Uterus (tissue), 4 donors: ENCODE results near the gene SH3RF3. TPM values are rescaled to one million over a fixed set of nuclear protein-coding genes. Genes with fewer than 3 reads are reported as not detected.

Experiments used
- DNase-seq, 2 donors: peaks; one replicate each; pipeline ENCODE4 v3.0.0-alpha.2; 2019 to 2020
- H3K27ac ChIP-seq, 2 donors: fragments of 200-600 bp; sonication (generic); 1 replicate in 1 of 2; 2 replicates in 1 of 2; pipeline ENCODE4 v1.5.1; 2016 to 2018
- H3K27me3 ChIP-seq, 2 donors: fragments of 200-600 bp; sonication (generic); one replicate each; pipeline ENCODE4 v1.5.1; 2018 to 2019; ENCODE audit warnings: control low read depth in 1 of 2
- H3K36me3 ChIP-seq, 2 donors: fragments of 200-600 bp; sonication (generic); one replicate each; pipeline ENCODE4 v1.5.1; 2019; ENCODE audit warnings: control low read depth in 1 of 2
- H3K4me1 ChIP-seq, 2 donors: fragments of 200-600 bp; sonication (generic); one replicate each; pipeline ENCODE4 v1.5.1; 2018 to 2019; ENCODE audit warnings: control low read depth in 1 of 2
- H3K4me3 ChIP-seq, 2 donors: fragments of 200-600 bp; sonication (generic); 1 replicate in 1 of 2; 2 replicates in 1 of 2; pipeline ENCODE4 v1.5.1; 2018 to 2019; ENCODE audit warnings: mild to moderate bottlenecking in 1 of 2
- H3K9me3 ChIP-seq, 2 donors: fragments of 200-600 bp; sonication (generic); one replicate each; pipeline ENCODE4 v1.5.1; 2019; ENCODE audit warnings: control low read depth in 1 of 2
- CTCF ChIP-seq, 4 experiments: fragments of 200-600 bp in 2 of 4; fragments of 450-650 bp in 2 of 4; sonication (generic) in 2 of 4; IDR thresholded peaks; one replicate each; pipeline ENCODE4 v1.5.1; 2016 to 2019; ENCODE audit warnings: antibody characterized with exemption in 4 of 4, mild to moderate bottlenecking in 2 of 4, moderate library complexity in 1 of 4
- POLR2A ChIP-seq, 2 donors: fragments of 450-650 bp; IDR thresholded peaks; one replicate each; pipeline ENCODE4 v1.6.1; 2016; ENCODE audit warnings: antibody characterized with exemption in 2 of 2, mild to moderate bottlenecking in 1 of 2, moderate library complexity in 1 of 2
- intact Hi-C: fragments of 100-400 bp; cut with DNase I; formaldehyde crosslinking; loops from one replicate; pipeline ENCODE4 v1.15.1; 2023; ENCODE audit warnings: low total_unique reads
- total RNA-seq, 4 donors: library from RNA; depleted of rRNA in 3 of 4; stranded (reverse); fragments of >200 nt in 3 of 4; gene quantifications; one replicate each; pipeline versions ENCODE4 v1.1.0 to v1.2.4, GENCODE V29; 2014 to 2023
- donor health status: DM: yes; HTN: yes; CAD: no.

The SH3RF3 gene
- total RNA-seq, 4 donors from 2014 or later: 5.1 to 10.2 (median 8.7) TPM; not detected in 1

- no peaks in the 10 kb centered on the region for H3K36me3 ChIP-seq
- no peaks in the 10 kb centered on the region for H3K27me3 ChIP-seq
- TF ChIP-seq POLR2A (IDR thresholded peaks at IDR 0.05): no peak
- no peak overlapping the region for H3K4me3 ChIP-seq
- peak in 1 of 2 donors; percentile 3 for DNase-seq
- no peaks in the 10 kb centered on the region for H3K9me3 ChIP-seq
- no peak overlapping the region for H3K27ac ChIP-seq
- no peaks in the 10 kb centered on the region for H3K4me1 ChIP-seq
- intact Hi-C loops: no loop called here
Measured at GRCh38 chr2:109433926-109434325, 304.9 kb downstream of the SH3RF3 start.

- Histone ChIP-seq H3K27me3 (no peaks in the 10 kb centered on the region), H3K36me3 (no peaks in the 10 kb centered on the region), H3K4me1 (no peaks in the 10 kb centered on the region), H3K27ac (no peak overlapping the region), H3K4me3 (no peak overlapping the region), H3K9me3 (no peaks in the 10 kb centered on the region)
- DNase-seq: peak in 1 of 2 donors; percentile 5
- intact Hi-C loops: no loop called here
- TF ChIP-seq POLR2A (IDR thresholded peaks at IDR 0.05): no peak
- no peak for TF ChIP-seq CTCF (IDR thresholded peaks at IDR 0.05)
Measured at GRCh38 chr2:109434351-109434750, 305.3 kb downstream of the SH3RF3 start.

- Histone ChIP-seq H3K27me3 (no peaks in the 10 kb centered on the region), H3K9me3 (no peaks in the 10 kb centered on the region), H3K4me3 (no peak overlapping the region), H3K27ac (peak overlapping the region in 1 of 2 donors; percentile 59), H3K36me3 (no peaks in the 10 kb centered on the region), H3K4me1 (no peaks in the 10 kb centered on the region)
- intact Hi-C loops: no loop called here
- TF ChIP-seq CTCF (IDR thresholded peaks at IDR 0.05) (no peak), POLR2A (IDR thresholded peaks at IDR 0.05) (no peak)
- DNase-seq: no peak
Measured at GRCh38 chr2:109435066-109435690, 306.2 kb downstream of the SH3RF3 start.

- intact Hi-C loops: no loop called here
- TF ChIP-seq CTCF (IDR thresholded peaks at IDR 0.05) (no peak), POLR2A (IDR thresholded peaks at IDR 0.05) (no peak)
- H3K4me3 ChIP-seq: no peak overlapping the region
- H3K27ac ChIP-seq: peak overlapping the region in 1 of 2 donors; percentile 59
- peak; percentile 30 to 33 for DNase-seq
- no peaks in the 10 kb centered on the region for H3K9me3 ChIP-seq
- H3K4me1 ChIP-seq: no peaks in the 10 kb centered on the region
- H3K36me3 ChIP-seq: no peaks in the 10 kb centered on the region
- no peaks in the 10 kb centered on the region for H3K27me3 ChIP-seq
Measured at GRCh38 chr2:109435901-109436598, 307.0 kb downstream of the SH3RF3 start.

GRCh38 chr2:109436610-109437225, 307.7 kb downstream of the SH3RF3 start:
- Histone ChIP-seq H3K27me3 (no peaks in the 10 kb centered on the region), H3K27ac (peak overlapping the region; percentile 21 to 33), H3K36me3 (no peaks in the 10 kb centered on the region), H3K9me3 (peaks cover 0 to 6% of the 10 kb centered on the region in 2 donors), H3K4me1 (no peaks in the 10 kb centered on the region), H3K4me3 (no peak overlapping the region)
- DNase-seq: no peak
- TF ChIP-seq POLR2A (IDR thresholded peaks at IDR 0.05) (no peak), CTCF (IDR thresholded peaks at IDR 0.05) (no peak)
- intact Hi-C loops: no loop called here
